ENCODE results near the gene CDK15. TPM values are rescaled to one million over a fixed set of nuclear protein-coding genes. Genes with fewer than 3 reads are reported as not detected.
A peak's percentile ranks its signal among the peaks of the same experiment; 100 is the strongest.

CDK15 gene
- total RNA-seq, 1 donor from 2014 or later = 0.21 TPM

DNA sequence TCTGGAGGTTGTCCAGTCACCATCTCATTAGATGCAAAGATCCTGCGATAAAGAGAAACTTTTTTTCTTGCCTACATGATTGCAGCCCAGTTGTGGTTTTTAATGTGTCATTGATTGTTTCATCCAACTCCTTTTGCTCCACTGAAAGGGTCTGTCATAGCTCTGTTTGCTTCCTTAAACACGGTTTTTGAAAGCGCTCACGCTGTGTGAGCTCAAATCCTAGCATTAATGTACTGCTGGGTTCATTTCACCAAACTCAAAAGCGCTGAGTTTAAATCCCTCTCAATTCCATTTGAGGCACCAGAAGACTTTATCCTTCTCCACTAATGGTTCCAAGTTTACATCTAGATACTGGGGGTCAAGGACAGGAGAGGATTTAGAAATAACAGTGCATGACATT is 53.6 kb downstream of the CDK15 start:
- peaks cover 53% of the 10 kb centered on the region for H3K4me1 ChIP-seq
- peaks cover 5% of the 10 kb centered on the region for H4K20me1 ChIP-seq (ENCODE audit: low read depth)
- peak overlapping the region; percentile 37 for H3K4me3 ChIP-seq
- H3K27me3 ChIP-seq = no peaks in the 10 kb centered on the region
- peak; percentile 54 for DNase-seq (ENCODE audit: low spot score)
- no peak for TF ChIP-seq CTCF (IDR thresholded peaks at IDR 0.05)
- TF ChIP-seq EZH2phosphoT487 (IDR thresholded peaks at IDR 0.05) = no peak
- TF ChIP-seq EZH2 (IDR thresholded peaks at IDR 0.05) = no peak
- no peak overlapping the region for H3K9ac ChIP-seq
- no peak overlapping the region for H3K27ac Mint-ChIP-seq
- H3K4me1 Mint-ChIP-seq = peaks cover 50% of the 10 kb centered on the region
- peaks cover 2% of the 10 kb centered on the region for H3K9me3 Mint-ChIP-seq
- H3K36me3 ChIP-seq = no peaks in the 10 kb centered on the region
- no peak overlapping the region for H2AFZ ChIP-seq (replicated peaks)
- peaks cover 52% of the 10 kb centered on the region for H3F3A ChIP-seq (ENCODE audit: low read depth)
- H3K27ac ChIP-seq = no peak overlapping the region
- no peaks in the 10 kb centered on the region for H3K36me3 Mint-ChIP-seq
- no peak overlapping the region for H3K4me3 Mint-ChIP-seq
- peaks cover 12% of the 10 kb centered on the region for H3K27me3 Mint-ChIP-seq (ENCODE audit: insufficient read depth, low read depth)
- peak overlapping the region; percentile 77 for H3K4me2 ChIP-seq
- H3K9me3 ChIP-seq (ENCODE audit: low read depth) = no peaks in the 10 kb centered on the region
- H3K79me2 ChIP-seq (ENCODE audit: low read depth) = no peaks in the 10 kb centered on the region

- peak overlapping the region; percentile 77 for H3K4me2 ChIP-seq
- Mint-ChIP-seq H3K9me3 (peaks cover 2% of the 10 kb centered on the region), H3K4me3 (no peak overlapping the region), H3K27me3 (ENCODE audit: insufficient read depth, low read depth) (peaks cover 13% of the 10 kb centered on the region), H3K36me3 (no peaks in the 10 kb centered on the region), H3K4me1 (peaks cover 49% of the 10 kb centered on the region), H3K27ac (no peak overlapping the region)
- peaks cover 49% of the 10 kb centered on the region for H3K4me1 ChIP-seq
- no peaks in the 10 kb centered on the region for H3K36me3 ChIP-seq
- no peak overlapping the region for H2AFZ ChIP-seq (replicated peaks)
- TF ChIP-seq EZH2phosphoT487 (IDR thresholded peaks at IDR 0.05) = no peak
- no peak for TF ChIP-seq EZH2 (IDR thresholded peaks at IDR 0.05)
- TF ChIP-seq CTCF (IDR thresholded peaks at IDR 0.05) = peak; percentile 88
- peaks cover 5% of the 10 kb centered on the region for H4K20me1 ChIP-seq (ENCODE audit: low read depth)
- no peaks in the 10 kb centered on the region for H3K79me2 ChIP-seq (ENCODE audit: low read depth)
- H3K27me3 ChIP-seq = no peaks in the 10 kb centered on the region
- no peak overlapping the region for H3K9ac ChIP-seq
- no peak overlapping the region for H3K27ac ChIP-seq
- peaks cover 48% of the 10 kb centered on the region for H3F3A ChIP-seq (ENCODE audit: low read depth)
- H3K9me3 ChIP-seq (ENCODE audit: low read depth) = no peaks in the 10 kb centered on the region
- no peak overlapping the region for H3K4me3 ChIP-seq
- DNase-seq (ENCODE audit: low spot score) = peak; percentile 86
These were observed 54.3 kb downstream of the CDK15 start for GRCh38 chr2:201860636-201861066.

DNA sequence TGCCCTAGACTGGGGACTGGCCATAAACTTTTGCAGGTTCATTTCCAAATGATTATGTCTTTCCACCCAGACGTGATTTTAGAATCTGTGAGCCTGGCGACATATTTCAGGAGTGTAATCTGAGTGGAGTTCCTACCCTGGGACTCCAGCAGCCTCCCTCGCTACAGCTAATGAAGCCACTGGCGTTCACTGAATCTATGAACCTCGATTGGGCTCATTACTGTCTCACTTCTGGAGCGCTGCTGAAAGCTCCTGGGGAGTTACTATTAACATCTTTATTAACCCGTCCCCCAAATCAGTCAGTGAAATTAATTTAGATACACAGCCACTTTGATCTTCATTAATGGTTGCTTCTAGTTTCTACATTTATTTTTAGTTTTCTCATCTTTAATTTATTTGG is 56.5 kb downstream of the CDK15 start:
- no peak for DNase-seq (ENCODE audit: low spot score)
- Mint-ChIP-seq H3K27ac (no peak overlapping the region), H3K36me3 (no peaks in the 10 kb centered on the region), H3K4me1 (peaks cover 58% of the 10 kb centered on the region), H3K4me3 (no peak overlapping the region), H3K9me3 (no peaks in the 10 kb centered on the region), H3K27me3 (ENCODE audit: insufficient read depth, low read depth) (peaks cover 11% of the 10 kb centered on the region)
- Histone ChIP-seq H3K79me2 (ENCODE audit: low read depth) (no peaks in the 10 kb centered on the region), H2AFZ (replicated peaks) (no peak overlapping the region), H4K20me1 (ENCODE audit: low read depth) (peaks cover 5% of the 10 kb centered on the region), H3K9ac (no peak overlapping the region), H3K36me3 (no peaks in the 10 kb centered on the region), H3K4me2 (no peak overlapping the region), H3F3A (ENCODE audit: low read depth) (peaks cover 49% of the 10 kb centered on the region), H3K4me1 (peaks cover 57% of the 10 kb centered on the region), H3K9me3 (ENCODE audit: low read depth) (no peaks in the 10 kb centered on the region), H3K27ac (no peak overlapping the region), H3K4me3 (no peak overlapping the region), H3K27me3 (no peaks in the 10 kb centered on the region)
- TF ChIP-seq EZH2 (IDR thresholded peaks at IDR 0.05) (no peak), EZH2phosphoT487 (IDR thresholded peaks at IDR 0.05) (no peak), CTCF (IDR thresholded peaks at IDR 0.05) (no peak)

Measured in neural progenitor cell (in vitro differentiated cells).